ENCODE results near the gene SLC26A6.
A peak's percentile ranks its signal among the peaks of the same experiment; 100 is the strongest.

The SLC26A6 gene

GRCh38 chr3:48639944-48640606 lies 4.8 kb upstream of the SLC26A6 start:
- TF ChIP-seq CTCF (IDR thresholded peaks at IDR 0.05; ENCODE audit: extremely low read depth, missing control alignments) = no peak
- no peak for DNase-seq (ENCODE audit: low spot score)

GRCh38 chr3:48637305-48637704 lies 2.0 kb upstream of the SLC26A6 start:
- DNase-seq (ENCODE audit: low spot score) = no peak
- TF ChIP-seq CTCF (IDR thresholded peaks at IDR 0.05; ENCODE audit: extremely low read depth, missing control alignments) = no peak

- TF ChIP-seq CTCF (IDR thresholded peaks at IDR 0.05; ENCODE audit: extremely low read depth, missing control alignments) = no peak
- DNase-seq (ENCODE audit: low spot score) = no peak
These were observed 941 bp upstream of the SLC26A6 start for GRCh38 chr3:48636149-48636655.

- DNase-seq (ENCODE audit: low spot score) = peak; percentile 79
- no peak for TF ChIP-seq CTCF (IDR thresholded peaks at IDR 0.05; ENCODE audit: extremely low read depth, missing control alignments)
These were observed 520 bp downstream of the SLC26A6 start for GRCh38 chr3:48634661-48635221.

- DNase-seq (ENCODE audit: low spot score) = no peak
These were observed 1.5 kb downstream of the SLC26A6 start for GRCh38 chr3:48633743-48634142.

GRCh38 chr3:48633256-48633655 lies 2.0 kb downstream of the SLC26A6 start:
- TF ChIP-seq CTCF (IDR thresholded peaks at IDR 0.05; ENCODE audit: extremely low read depth, missing control alignments) = no peak
- DNase-seq (ENCODE audit: low spot score) = no peak

More at GRCh38 chr3:48633743-48634142, 1.5 kb downstream of the SLC26A6 start:
- no peak for TF ChIP-seq CTCF (IDR thresholded peaks at IDR 0.05; ENCODE audit: extremely low read depth, missing control alignments)

All from GM20000 (cell line).